GM12878 (cell line): ENCODE results near the gene RABL2A.

Experiments
- BRCA1 ChIP-seq: IDR thresholded peaks from 2 replicates; pipeline ENCODE4 v1.6.1; 2011; ENCODE audit warnings: low read depth, low read length, improper control_type of control experiment
- EED ChIP-seq: sonication (generic); IDR thresholded peaks from 2 replicates; pipeline ENCODE4 v1.6.1; 2016; ENCODE audit warnings: antibody characterized with exemption, low read depth
- ETV6 ChIP-seq, 2 experiments: fragments of 450-650 bp in 1 of 2; IDR thresholded peaks in 1 of 2; conservative IDR thresholded peaks in 1 of 2; 2 replicates each; pipeline ENCODE4 v1.6.1; 2014; ENCODE audit warnings: antibody characterized with exemption in 1 of 2, borderline replicate concordance in 1 of 2, low read depth in 1 of 2, mild to moderate bottlenecking in 1 of 2, moderate library complexity in 1 of 2
- EZH2 ChIP-seq: IDR thresholded peaks from 2 replicates; pipeline ENCODE4 v1.6.1; 2012; ENCODE audit warnings: low read depth, mild to moderate bottlenecking, control low read depth, inconsistent platforms, low read length, borderline replicate concordance; ENCODE audit not compliant: control insufficient read depth
- MEF2B ChIP-seq: fragments of 450-650 bp; IDR thresholded peaks from 2 replicates; pipeline ENCODE4 v1.6.1; 2018; ENCODE audit warnings: mild to moderate bottlenecking, moderate library complexity; ENCODE audit not compliant: partially characterized antibody, poor library complexity, severe bottlenecking
- NFIC ChIP-seq: IDR thresholded peaks from 2 replicates; pipeline ENCODE4 v1.6.1; 2012; ENCODE audit warnings: low read depth, mild to moderate bottlenecking, inconsistent platforms, low read length, moderate library complexity
- POLR2A ChIP-seq: IDR thresholded peaks from 2 replicates; pipeline ENCODE4 v1.6.1; 2011; ENCODE audit warnings: low read depth, mild to moderate bottlenecking, low read length
- POLR2AphosphoS5 ChIP-seq: IDR thresholded peaks from 2 replicates; pipeline ENCODE4 v1.6.1; 2011; ENCODE audit warnings: mild to moderate bottlenecking, low read length, inconsistent platforms
- SIN3A ChIP-seq: IDR thresholded peaks from 2 replicates; pipeline ENCODE4 v1.6.1; 2012; ENCODE audit warnings: low read depth, low read length, improper control_type of control experiment
- SREBF2 ChIP-seq: IDR thresholded peaks from 2 replicates; pipeline ENCODE4 v1.6.1; 2012; ENCODE audit warnings: mild to moderate bottlenecking, low read length
- TBL1XR1 ChIP-seq: IDR thresholded peaks from 2 replicates; pipeline ENCODE4 v1.6.1; 2012; ENCODE audit warnings: low read depth, low read length, improper control_type of control experiment
- USF1 ChIP-seq: IDR thresholded peaks from 2 replicates; pipeline ENCODE4 v1.6.1; 2011; ENCODE audit warnings: borderline replicate concordance, low read depth, mild to moderate bottlenecking, moderate library complexity, mixed read lengths, low read length; ENCODE audit not compliant: insufficient read depth; ENCODE audit errors: extremely low read length
- USF2 ChIP-seq: IDR thresholded peaks from 2 replicates; pipeline ENCODE4 v1.6.1; 2011; ENCODE audit warnings: low read depth, low read length, improper control_type of control experiment, borderline replicate concordance
- ZNF24 ChIP-seq: fragments of 450-650 bp; IDR thresholded peaks from 2 replicates; pipeline ENCODE4 v1.6.1; 2017; ENCODE audit warnings: antibody characterized with exemption, mild to moderate bottlenecking

- no peak for TF ChIP-seq TBL1XR1
- no peak for TF ChIP-seq ETV6 (conservative IDR thresholded peaks at IDR 0.05 in 1 of 2, IDR thresholded peaks at IDR 0.05 in 1 of 2; ENCODE audit: borderline replicate concordance in 1 of 2, low read depth in 1 of 2)
- no peak for TF ChIP-seq NFIC
- no peak for TF ChIP-seq USF1
- no peak for TF ChIP-seq POLR2A
- no peak for TF ChIP-seq SREBF2
- no peak for TF ChIP-seq ZNF24
- TF ChIP-seq BRCA1, result no peak
- TF ChIP-seq USF2, result no peak
- TF ChIP-seq EZH2, result no peak
- no peak for TF ChIP-seq SIN3A
- TF ChIP-seq POLR2AphosphoS5, result no peak
- no peak for TF ChIP-seq EED
- no peak for TF ChIP-seq MEF2B
Observed at GRCh38 chr2:113686537-113686936, 59.5 kb downstream of the RABL2A start.
